ENCODE measurements around the gene GAL. TPM values are rescaled to one million over a fixed set of nuclear protein-coding genes. Genes with fewer than 3 reads are reported as not detected.

GAL gene
- total and polyA plus RNA-seq, 2 of the 8 experiments (the other 6 are each of a cell fraction or from before 2014, with no cell fraction given): 81.8 to 233 TPM

- Histone ChIP-seq H3K27me3 (replicated peaks in 1 of 4; ENCODE audit: control insufficient read depth in 3 of 4, extremely low read depth in 1 of 4, insufficient read depth in 3 of 4, low read length in 3 of 4) (no peaks in the 10 kb centered on the region), H2AFZ (ENCODE audit: low read length) (no peak overlapping the region; the same call in 1 of the 2 replicates), H3K4ac (replicated peaks; ENCODE audit: insufficient read length, low read depth, low read length) (peak overlapping the region; percentile 97), H3K79me1 (ENCODE audit: low read depth, low read length) (no peaks in the 10 kb centered on the region), H3K56ac (replicated peaks; ENCODE audit: insufficient read length, low read depth, low read length) (no peak overlapping the region), H3K4me3 (ENCODE audit: extremely low read depth in 1 of 4, insufficient read depth in 2 of 4, low read depth in 3 of 4, low read length in 4 of 4) (no peak overlapping the region), H4K5ac (ENCODE audit: insufficient read length, low read depth, low read length) (no peak overlapping the region), H3K4me1 (replicated peaks in 1 of 4; ENCODE audit: control insufficient read depth in 3 of 4, insufficient read depth in 4 of 4, low read length in 3 of 4) (peaks cover 0 to 12% (median 1%) of the 10 kb centered on the region in 4 experiments; a peak in 1 of 7 replicates), H4K8ac (ENCODE audit: extremely low read depth, insufficient read depth, low read length) (peak overlapping the region; percentile 77), H3K23ac (ENCODE audit: insufficient read length) (no peak overlapping the region), H3K27ac (ENCODE audit: low read depth, low read length) (no peak overlapping the region), H2BK12ac (ENCODE audit: low read depth, low read length) (peak overlapping the region; percentile 60; the same call in 1 of the 2 replicates), H4K20me1 (replicated peaks in 1 of 2; ENCODE audit: control insufficient read depth in 1 of 2, insufficient read depth in 2 of 2, low read length in 2 of 2) (no peaks in the 10 kb centered on the region), H2BK120ac (replicated peaks; ENCODE audit: low read depth, low read length) (no peak overlapping the region), H2BK15ac (ENCODE audit: low read length) (no peak overlapping the region), H3K4me2 (ENCODE audit: insufficient read depth in 1 of 2, low read depth in 2 of 2, low read length in 2 of 2) (no peak overlapping the region), H3K36me3 (ENCODE audit: control insufficient read depth in 2 of 4, insufficient read depth in 4 of 4, low read length in 3 of 4) (no peaks in the 10 kb centered on the region), H3K23me2 (ENCODE audit: low read depth, low read length) (no peaks in the 10 kb centered on the region), H2BK5ac (ENCODE audit: low read depth, low read length) (peak overlapping the region; percentile 52; the same call in 1 of the 2 replicates), H4K91ac (replicated peaks; ENCODE audit: insufficient read length, low read length) (peak overlapping the region; percentile 73), H3K14ac (ENCODE audit: insufficient read length) (no peak overlapping the region), H3K79me2 (ENCODE audit: control insufficient read depth in 1 of 2, insufficient read depth in 2 of 2, low read length in 2 of 2) (no peaks in the 10 kb centered on the region), H3K9me3 (ENCODE audit: insufficient read depth in 2 of 2, low read depth in 1 of 2, low read length in 1 of 2) (peaks cover 0 to 8% of the 10 kb centered on the region in 2 experiments; a peak in 3 of 4 replicates), H2BK20ac (ENCODE audit: low read length) (no peak overlapping the region), H2AK5ac (ENCODE audit: low read depth, low read length) (no peak overlapping the region), H3K18ac (ENCODE audit: extremely low read depth, low read length) (no peak overlapping the region; the same call in 1 of the 2 replicates), H3K9ac (replicated peaks in 1 of 4; ENCODE audit: extremely low read depth in 1 of 4, low read depth in 3 of 4, low read length in 3 of 4) (no peak overlapping the region)
- TF ChIP-seq SRF (IDR thresholded peaks at IDR 0.05; ENCODE audit: low read depth, low read length) (no peak), E2F6 (IDR thresholded peaks at IDR 0.05) (peak; percentile 51; the same call in 1 of the 2 replicates)
- WGBS, 2 experiments (ENCODE audit: extremely low coverage in 1 of 2, insufficient coverage in 1 of 2, insufficient read length in 1 of 2, insufficient replicate concordance in 2 of 2, low coverage in 1 of 2, low lambda C conversion rate in 2 of 2, missing lambda C conversion rate in 1 of 2): 89% methylated on average over 36 of the region's 38 CpGs; no CpG with 5 or more reads in 1 of the 2 experiments
- CTCF ChIA-PET (ENCODE audit: partially characterized antibody): interaction anchor here (0.6 to 1.5 kb wide), 7 partner anchors 8 to 591 kb away, joined by 3 to 4 read pairs (median 3); no protein-coding TSS in a partner anchor
- POLR2A ChIA-PET (ENCODE audit: partially characterized antibody): interaction anchor here (0.9 to 1.5 kb wide), 4 partner anchors 9 to 100 kb away, joined by 3 to 6 read pairs (median 4); no protein-coding TSS in a partner anchor
- FAIRE-seq: no peak
- DNase-seq (ENCODE audit: low read depth in 1 of 2, low spot score in 2 of 2): no peak
Observed at GRCh38 chr11:68649851-68650555, 34.3 kb upstream of the GAL start.
